DOHH2 (cell line): Measurements from ENCODE around the gene UMAD1.

Experiments used
- H3F3A ChIP-seq: fragments of 200-600 bp; sonication (generic), shearing (Covaris generic); 2 replicates; pipeline ENCODE4 v1.6.0; 2016; ENCODE audit warnings: antibody characterized with exemption, mild to moderate bottlenecking; ENCODE audit not compliant: control insufficient read depth, insufficient read depth
- H3K27ac ChIP-seq: fragments of 200-600 bp; sonication (generic); 2 replicates; pipeline ENCODE4 v1.5.1; 2014; ENCODE audit warnings: low read depth, mild to moderate bottlenecking, low read length, moderate library complexity
- H3K27me3 ChIP-seq: fragments of 200-600 bp; sonication (generic); 2 replicates; pipeline ENCODE4 v1.6.1; 2014; ENCODE audit warnings: mild to moderate bottlenecking, low read length, mixed read lengths; ENCODE audit not compliant: control insufficient read depth
- H3K36me3 ChIP-seq: fragments of 200-600 bp; sonication (generic); 2 replicates; pipeline ENCODE4 v1.6.1; 2014; ENCODE audit warnings: mild to moderate bottlenecking, low read length, moderate library complexity, mixed read lengths; ENCODE audit not compliant: control insufficient read depth
- H3K4me1 ChIP-seq: fragments of 200-600 bp; sonication (generic); 2 replicates; pipeline ENCODE4 v1.6.1; 2014; ENCODE audit warnings: mild to moderate bottlenecking, low read length, mixed read lengths; ENCODE audit not compliant: control insufficient read depth
- H3K4me2 ChIP-seq: fragments of 200-600 bp; sonication (generic); 2 replicates; pipeline ENCODE4 v1.6.0; 2014; ENCODE audit warnings: mild to moderate bottlenecking, low read length, moderate library complexity
- H3K4me3 ChIP-seq: fragments of 200-600 bp; sonication (generic); 2 replicates; pipeline ENCODE4 v1.5.1; 2014; ENCODE audit warnings: mild to moderate bottlenecking, low read length, mixed read lengths
- H3K79me2 ChIP-seq: fragments of 200-600 bp; sonication (generic); 2 replicates; pipeline ENCODE4 v1.6.1; 2014; ENCODE audit warnings: mild to moderate bottlenecking, low read length, mixed read lengths; ENCODE audit not compliant: control insufficient read depth
- H3K9me2 ChIP-seq: fragments of 200-600 bp; sonication (generic); replicated peaks from 2 replicates; pipeline ENCODE4 v1.6.1; 2014; ENCODE audit warnings: mild to moderate bottlenecking, low read length, mixed read lengths; ENCODE audit not compliant: control insufficient read depth
- H3K9me3 ChIP-seq: fragments of 200-600 bp; sonication (generic); 2 replicates; pipeline ENCODE4 v1.6.1; 2014; ENCODE audit warnings: antibody characterized with exemption, low read length, mixed read lengths; ENCODE audit not compliant: control insufficient read depth, insufficient read depth
- H4K20me1 ChIP-seq: fragments of 200-600 bp; sonication (generic); 2 replicates; pipeline ENCODE4 v1.6.0; 2014; ENCODE audit warnings: low read depth, mild to moderate bottlenecking, antibody characterized with exemption, low read length, moderate library complexity; ENCODE audit not compliant: control insufficient read depth, insufficient read depth
- EZH2phosphoT487 ChIP-seq: fragments of 200-600 bp; sonication (generic); IDR thresholded peaks from 2 replicates; pipeline ENCODE4 v1.6.1; 2017; ENCODE audit warnings: borderline replicate concordance, mild to moderate bottlenecking, antibody characterized with exemption, low read length, moderate library complexity, mixed read lengths
- TF ChIP-seq, protein P1 (sequence below): fragments of 200-600 bp; sonication (generic); IDR thresholded peaks from one replicate; pipeline ENCODE4 v1.5.1; 2014; ENCODE audit warnings: antibody characterized with exemption, mild to moderate bottlenecking, low read depth, low read length; ENCODE audit not compliant: poor library complexity, severe bottlenecking

The UMAD1 gene

GRCh38 chr7:7808156-7808555 lies 167.6 kb downstream of the UMAD1 start:
- H3K4me3 ChIP-seq = no peak overlapping the region

DNA sequence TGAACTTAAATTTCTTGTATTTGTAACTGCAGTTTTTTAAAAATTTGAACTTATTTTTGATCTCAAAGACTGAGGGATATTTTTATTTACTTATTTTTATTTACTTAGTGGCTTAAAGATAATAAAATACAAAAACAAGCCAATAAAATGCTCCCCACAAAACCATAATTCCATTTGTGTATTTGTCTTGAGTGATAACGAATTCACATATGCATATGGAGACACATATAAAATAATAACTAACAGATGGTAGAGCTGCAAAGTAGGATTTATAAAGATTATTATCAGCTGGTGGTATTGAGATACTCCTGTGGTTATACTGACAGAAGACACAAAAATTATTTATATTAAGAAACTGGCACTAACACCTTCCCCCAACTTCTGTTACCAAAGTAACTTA lies 168.1 kb downstream of the UMAD1 start:
- Histone ChIP-seq H3K36me3 (no peaks in the 10 kb centered on the region), H3K4me3 (no peak overlapping the region), H3K9me3 (no peaks in the 10 kb centered on the region), H3K27ac (no peak overlapping the region), H3K27me3 (no peaks in the 10 kb centered on the region), H3K4me2 (no peak overlapping the region), H3K4me1 (peaks cover 17% of the 10 kb centered on the region), H3K79me2 (no peaks in the 10 kb centered on the region), H4K20me1 (no peaks in the 10 kb centered on the region), H3F3A (no peaks in the 10 kb centered on the region), H3K9me2 (no peaks in the 10 kb centered on the region)
- TF ChIP-seq, protein P1, sequence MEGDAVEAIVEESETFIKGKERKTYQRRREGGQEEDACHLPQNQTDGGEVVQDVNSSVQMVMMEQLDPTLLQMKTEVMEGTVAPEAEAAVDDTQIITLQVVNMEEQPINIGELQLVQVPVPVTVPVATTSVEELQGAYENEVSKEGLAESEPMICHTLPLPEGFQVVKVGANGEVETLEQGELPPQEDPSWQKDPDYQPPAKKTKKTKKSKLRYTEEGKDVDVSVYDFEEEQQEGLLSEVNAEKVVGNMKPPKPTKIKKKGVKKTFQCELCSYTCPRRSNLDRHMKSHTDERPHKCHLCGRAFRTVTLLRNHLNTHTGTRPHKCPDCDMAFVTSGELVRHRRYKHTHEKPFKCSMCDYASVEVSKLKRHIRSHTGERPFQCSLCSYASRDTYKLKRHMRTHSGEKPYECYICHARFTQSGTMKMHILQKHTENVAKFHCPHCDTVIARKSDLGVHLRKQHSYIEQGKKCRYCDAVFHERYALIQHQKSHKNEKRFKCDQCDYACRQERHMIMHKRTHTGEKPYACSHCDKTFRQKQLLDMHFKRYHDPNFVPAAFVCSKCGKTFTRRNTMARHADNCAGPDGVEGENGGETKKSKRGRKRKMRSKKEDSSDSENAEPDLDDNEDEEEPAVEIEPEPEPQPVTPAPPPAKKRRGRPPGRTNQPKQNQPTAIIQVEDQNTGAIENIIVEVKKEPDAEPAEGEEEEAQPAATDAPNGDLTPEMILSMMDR = no peak
- TF ChIP-seq EZH2phosphoT487 = no peak

More at GRCh38 chr7:7808156-7808555, 167.6 kb downstream of the UMAD1 start:
- H3K79me2 ChIP-seq = no peaks in the 10 kb centered on the region
- no peak overlapping the region for H3K4me2 ChIP-seq
- no peak for TF ChIP-seq EZH2phosphoT487
- TF ChIP-seq, protein P1 = no peak
- H3K36me3 ChIP-seq = no peaks in the 10 kb centered on the region
- H3K9me3 ChIP-seq = no peaks in the 10 kb centered on the region
- peaks cover 17% of the 10 kb centered on the region for H3K4me1 ChIP-seq
- H3K9me2 ChIP-seq = no peaks in the 10 kb centered on the region
- H3K27me3 ChIP-seq = no peaks in the 10 kb centered on the region
- H3F3A ChIP-seq = no peaks in the 10 kb centered on the region
- H4K20me1 ChIP-seq = no peaks in the 10 kb centered on the region
- no peak overlapping the region for H3K27ac ChIP-seq

GRCh38 chr7:7810380-7810779 lies 169.8 kb downstream of the UMAD1 start:
- no peak overlapping the region for H3K27ac ChIP-seq
- H4K20me1 ChIP-seq = no peaks in the 10 kb centered on the region
- H3K27me3 ChIP-seq = no peaks in the 10 kb centered on the region
- H3K9me2 ChIP-seq = no peaks in the 10 kb centered on the region
- H3K4me1 ChIP-seq = peaks cover 19% of the 10 kb centered on the region
- TF ChIP-seq EZH2phosphoT487 = no peak
- TF ChIP-seq, protein P1 = no peak
- no peaks in the 10 kb centered on the region for H3F3A ChIP-seq
- peaks cover 7% of the 10 kb centered on the region; the same call in 1 of the 2 replicates for H3K36me3 ChIP-seq
- H3K4me3 ChIP-seq = no peak overlapping the region
- peaks cover 9% of the 10 kb centered on the region for H3K9me3 ChIP-seq
- no peaks in the 10 kb centered on the region for H3K79me2 ChIP-seq
- no peak overlapping the region for H3K4me2 ChIP-seq

GRCh38 chr7:7810826-7811225 lies 170.3 kb downstream of the UMAD1 start:
- H3K79me2 ChIP-seq = no peaks in the 10 kb centered on the region
- no peaks in the 10 kb centered on the region for H3K9me2 ChIP-seq
- peaks cover 10% of the 10 kb centered on the region for H3K9me3 ChIP-seq
- H3K4me1 ChIP-seq = peaks cover 19% of the 10 kb centered on the region
- H3K4me3 ChIP-seq = no peak overlapping the region
- no peaks in the 10 kb centered on the region for H3K27me3 ChIP-seq
- H3F3A ChIP-seq = no peaks in the 10 kb centered on the region
- no peak overlapping the region for H3K4me2 ChIP-seq
- no peak for TF ChIP-seq EZH2phosphoT487
- TF ChIP-seq, protein P1 = no peak
- H4K20me1 ChIP-seq = no peaks in the 10 kb centered on the region
- peaks cover 7% of the 10 kb centered on the region; the same call in 1 of the 2 replicates for H3K36me3 ChIP-seq
- H3K27ac ChIP-seq = no peak overlapping the region
